KOPT-K1 (cell line): Measurements from ENCODE around the gene CACNA2D3.

Experiments used
- H3K27ac ChIP-seq: fragments of 200-600 bp; sonication (generic); 2 replicates; pipeline ENCODE4 v1.5.1; 2016; ENCODE audit warnings: antibody characterized with exemption, mild to moderate bottlenecking, low read depth, low read length; ENCODE audit not compliant: poor library complexity, severe bottlenecking
- H3K36me3 ChIP-seq: fragments of 200-600 bp; sonication (generic); 2 replicates; pipeline ENCODE4 v1.5.1; 2017; ENCODE audit warnings: antibody characterized with exemption, mild to moderate bottlenecking, low read length, moderate library complexity; ENCODE audit not compliant: insufficient read depth
- H3K9me3 ChIP-seq: fragments of 200-600 bp; sonication (generic); 2 replicates; pipeline ENCODE4 v1.5.1; 2017; ENCODE audit warnings: antibody characterized with exemption, low read length, mild to moderate bottlenecking; ENCODE audit not compliant: insufficient read depth, poor library complexity, severe bottlenecking

CACNA2D3 gene

GRCh38 chr3:54801977-54802376 lies 679.6 kb downstream of the CACNA2D3 start:
- no peaks in the 10 kb centered on the region for H3K36me3 ChIP-seq
- H3K9me3 ChIP-seq = no peaks in the 10 kb centered on the region
- H3K27ac ChIP-seq = no peak overlapping the region

GRCh38 chr3:54810401-54810800 lies 688.0 kb downstream of the CACNA2D3 start:
- H3K9me3 ChIP-seq = no peaks in the 10 kb centered on the region
- no peaks in the 10 kb centered on the region for H3K36me3 ChIP-seq
- no peak overlapping the region for H3K27ac ChIP-seq

GRCh38 chr3:54814224-54814623 lies 691.9 kb downstream of the CACNA2D3 start:
- Histone ChIP-seq H3K9me3 (no peaks in the 10 kb centered on the region), H3K36me3 (no peaks in the 10 kb centered on the region), H3K27ac (no peak overlapping the region)

GRCh38 chr3:54817628-54818027 lies 695.3 kb downstream of the CACNA2D3 start:
- Histone ChIP-seq H3K27ac (no peak overlapping the region), H3K9me3 (no peaks in the 10 kb centered on the region), H3K36me3 (no peaks in the 10 kb centered on the region)

- H3K36me3 ChIP-seq = no peaks in the 10 kb centered on the region
- no peak overlapping the region for H3K27ac ChIP-seq
- no peaks in the 10 kb centered on the region for H3K9me3 ChIP-seq
These were observed 696.1 kb downstream of the CACNA2D3 start for GRCh38 chr3:54818486-54818885.

GRCh38 chr3:54818942-54819341 lies 696.6 kb downstream of the CACNA2D3 start:
- H3K9me3 ChIP-seq = no peaks in the 10 kb centered on the region
- H3K27ac ChIP-seq = no peak overlapping the region
- no peaks in the 10 kb centered on the region for H3K36me3 ChIP-seq

GRCh38 chr3:54819946-54820345 lies 697.6 kb downstream of the CACNA2D3 start:
- Histone ChIP-seq H3K27ac (no peak overlapping the region), H3K9me3 (no peaks in the 10 kb centered on the region), H3K36me3 (no peaks in the 10 kb centered on the region)

- H3K9me3 ChIP-seq = no peaks in the 10 kb centered on the region
- no peaks in the 10 kb centered on the region for H3K36me3 ChIP-seq
- no peak overlapping the region for H3K27ac ChIP-seq
These were observed 699.9 kb downstream of the CACNA2D3 start for GRCh38 chr3:54822206-54822605.

GRCh38 chr3:54826251-54826691 lies 703.9 kb downstream of the CACNA2D3 start:
- H3K9me3 ChIP-seq = peaks cover 7% of the 10 kb centered on the region
- no peaks in the 10 kb centered on the region for H3K36me3 ChIP-seq
- H3K27ac ChIP-seq = no peak overlapping the region

GRCh38 chr3:54827056-54827687 lies 704.8 kb downstream of the CACNA2D3 start:
- H3K27ac ChIP-seq = no peak overlapping the region
- H3K9me3 ChIP-seq = peaks cover 7% of the 10 kb centered on the region
- no peaks in the 10 kb centered on the region for H3K36me3 ChIP-seq

- peaks cover 7% of the 10 kb centered on the region for H3K9me3 ChIP-seq
- no peak overlapping the region for H3K27ac ChIP-seq
- no peaks in the 10 kb centered on the region for H3K36me3 ChIP-seq
These were observed 705.4 kb downstream of the CACNA2D3 start for GRCh38 chr3:54827776-54828175.

GRCh38 chr3:54830658-54831057 lies 708.3 kb downstream of the CACNA2D3 start:
- Histone ChIP-seq H3K27ac (no peak overlapping the region), H3K9me3 (peaks cover 7% of the 10 kb centered on the region), H3K36me3 (no peaks in the 10 kb centered on the region)

GRCh38 chr3:54831112-54831511 lies 708.8 kb downstream of the CACNA2D3 start:
- peaks cover 7% of the 10 kb centered on the region for H3K9me3 ChIP-seq
- no peaks in the 10 kb centered on the region for H3K36me3 ChIP-seq
- no peak overlapping the region for H3K27ac ChIP-seq

- H3K27ac ChIP-seq = no peak overlapping the region
- H3K9me3 ChIP-seq = peaks cover 7% of the 10 kb centered on the region
- H3K36me3 ChIP-seq = no peaks in the 10 kb centered on the region
These were observed 710.5 kb downstream of the CACNA2D3 start for GRCh38 chr3:54832876-54833275.

- no peak overlapping the region for H3K27ac ChIP-seq
- H3K36me3 ChIP-seq = no peaks in the 10 kb centered on the region
- peaks cover under 1% of the 10 kb centered on the region for H3K9me3 ChIP-seq
These were observed 713.3 kb downstream of the CACNA2D3 start for GRCh38 chr3:54835701-54836100.

GRCh38 chr3:54836871-54837270 lies 714.5 kb downstream of the CACNA2D3 start:
- Histone ChIP-seq H3K36me3 (no peaks in the 10 kb centered on the region), H3K27ac (no peak overlapping the region), H3K9me3 (no peaks in the 10 kb centered on the region)
